ENCODE data around the gene CYB5RL.

DNA sequence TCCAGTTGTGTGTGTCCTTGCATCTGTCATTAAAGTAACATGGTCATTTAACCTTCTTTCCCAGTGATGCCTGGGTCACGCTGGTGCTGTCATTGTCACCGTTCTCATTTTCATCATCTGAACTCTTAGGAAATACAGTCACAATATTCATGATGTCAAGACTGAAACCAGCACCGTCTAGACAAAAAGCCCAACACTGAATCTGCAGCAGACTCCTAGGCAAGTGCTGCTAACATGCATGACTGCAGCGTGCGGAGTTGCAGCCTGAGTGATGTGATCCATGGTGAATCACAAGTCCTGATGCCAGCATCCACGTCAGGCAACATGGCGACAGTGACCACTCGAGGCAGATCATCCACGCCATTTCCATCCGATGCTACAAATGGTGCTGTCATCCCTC lies 37.8 kb upstream of the CYB5RL start:
- no peak for TF ChIP-seq CTCF (IDR thresholded peaks at IDR 0.05)
- TF ChIP-seq POLR2A (IDR thresholded peaks at IDR 0.05): no peak
